ENCODE data around the gene UNC5C.

DNA sequence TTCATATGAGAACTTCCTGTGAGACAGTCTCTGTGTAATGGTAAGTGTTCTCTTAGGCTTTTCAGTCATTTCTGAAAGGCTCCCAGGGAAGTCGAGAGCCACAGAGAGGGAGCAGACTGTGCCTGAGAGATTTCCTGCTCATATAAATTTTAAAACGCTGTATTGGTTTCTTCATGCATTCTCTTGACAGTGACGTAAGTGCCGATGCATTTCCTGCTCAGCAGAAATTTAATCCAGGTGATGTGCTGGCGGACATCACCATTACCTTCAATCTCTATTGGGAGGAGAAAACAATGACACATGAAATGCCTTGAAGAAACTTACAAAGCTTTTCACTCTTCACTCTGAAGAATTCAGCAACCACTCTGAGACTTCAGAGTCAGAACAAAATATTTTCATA lies 407.4 kb downstream of the UNC5C start:
- TF ChIP-seq, protein P1, sequence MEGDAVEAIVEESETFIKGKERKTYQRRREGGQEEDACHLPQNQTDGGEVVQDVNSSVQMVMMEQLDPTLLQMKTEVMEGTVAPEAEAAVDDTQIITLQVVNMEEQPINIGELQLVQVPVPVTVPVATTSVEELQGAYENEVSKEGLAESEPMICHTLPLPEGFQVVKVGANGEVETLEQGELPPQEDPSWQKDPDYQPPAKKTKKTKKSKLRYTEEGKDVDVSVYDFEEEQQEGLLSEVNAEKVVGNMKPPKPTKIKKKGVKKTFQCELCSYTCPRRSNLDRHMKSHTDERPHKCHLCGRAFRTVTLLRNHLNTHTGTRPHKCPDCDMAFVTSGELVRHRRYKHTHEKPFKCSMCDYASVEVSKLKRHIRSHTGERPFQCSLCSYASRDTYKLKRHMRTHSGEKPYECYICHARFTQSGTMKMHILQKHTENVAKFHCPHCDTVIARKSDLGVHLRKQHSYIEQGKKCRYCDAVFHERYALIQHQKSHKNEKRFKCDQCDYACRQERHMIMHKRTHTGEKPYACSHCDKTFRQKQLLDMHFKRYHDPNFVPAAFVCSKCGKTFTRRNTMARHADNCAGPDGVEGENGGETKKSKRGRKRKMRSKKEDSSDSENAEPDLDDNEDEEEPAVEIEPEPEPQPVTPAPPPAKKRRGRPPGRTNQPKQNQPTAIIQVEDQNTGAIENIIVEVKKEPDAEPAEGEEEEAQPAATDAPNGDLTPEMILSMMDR (conservative IDR thresholded peaks at IDR 0.05; ENCODE audit: low read depth, low read length): no peak
- TF ChIP-seq EZH2 (IDR thresholded peaks at IDR 0.05; ENCODE audit: borderline replicate concordance, low read depth, low read length, poor library complexity, severe bottlenecking): no peak
